K562 (cell line): ENCODE data around the gene RNF181. TPM values are rescaled to one million over a fixed set of nuclear protein-coding genes. Genes with fewer than 3 reads are reported as not detected.

Experiments
- CBX8 ChIP-seq: fragments of 200-600 bp; sonication (generic); IDR thresholded peaks from 2 replicates; pipeline ENCODE4 v1.6.1; 2012; ENCODE audit warnings: borderline replicate concordance, mixed run types, low read depth, mild to moderate bottlenecking, moderate library complexity, mixed read lengths, low read length, control low read depth, inconsistent platforms; ENCODE audit not compliant: poor library complexity, severe bottlenecking; ENCODE audit errors: extremely low read depth
- ELK1 ChIP-seq: sonication (generic); formaldehyde crosslinking; IDR thresholded peaks from 2 replicates; pipeline ENCODE4 v1.8.1; 2022; ENCODE audit warnings: missing genetic modification reagents
- FOSL1 ChIP-seq: fragments of 200-800 bp; sonication (Bioruptor generic); conservative IDR thresholded peaks from 2 replicates; pipeline ENCODE4 v1.6.1; 2016; ENCODE audit warnings: missing genetic modification characterization, missing compliant biosample characterization
- GABPB1 ChIP-seq: sonication (generic); formaldehyde crosslinking; IDR thresholded peaks from 2 replicates; pipeline ENCODE4 v1.8.0; 2022; ENCODE audit warnings: mild to moderate bottlenecking, missing genetic modification reagents
- LARP7 ChIP-seq: fragments of 450-650 bp; IDR thresholded peaks from 2 replicates; pipeline ENCODE4 v1.6.1; 2016
- NELFE ChIP-seq: IDR thresholded peaks from 2 replicates; pipeline ENCODE4 v1.6.1; 2011; ENCODE audit warnings: mild to moderate bottlenecking; ENCODE audit not compliant: insufficient read depth, insufficient read length
- NR2C2 ChIP-seq, 2 experiments: fragments of 200-800 bp in 1 of 2; sonication (Bioruptor generic) in 1 of 2; sonication (generic) in 1 of 2; formaldehyde crosslinking in 1 of 2; IDR thresholded peaks; 2 replicates each; pipeline versions ENCODE4 v1.6.1 to v1.8.0; 2016 to 2022; ENCODE audit warnings: mild to moderate bottlenecking in 1 of 2, missing compliant biosample characterization in 1 of 2, missing genetic modification characterization in 1 of 2, missing genetic modification reagents in 1 of 2
- PCBP1 ChIP-seq: fragments of 200-400 bp; formaldehyde crosslinking; IDR thresholded peaks from 2 replicates; pipeline ENCODE4 v1.6.1; 2018; ENCODE audit warnings: mild to moderate bottlenecking, low read depth, low read length; ENCODE audit not compliant: poor library complexity, severe bottlenecking
- PHF8 ChIP-seq: fragments of 200-600 bp; sonication (generic); IDR thresholded peaks from 2 replicates; pipeline ENCODE4 v1.6.1; 2012; ENCODE audit warnings: mixed run types, mild to moderate bottlenecking, inconsistent platforms, low read length, moderate library complexity, borderline replicate concordance
- PTTG1 ChIP-seq: fragments of 450-650 bp; IDR thresholded peaks from 2 replicates; pipeline ENCODE4 v1.6.1; 2016; ENCODE audit warnings: low read depth, mild to moderate bottlenecking, missing genetic modification characterization, missing compliant biosample characterization
- RAD51 ChIP-seq: fragments of 450-650 bp; IDR thresholded peaks from 2 replicates; pipeline ENCODE4 v1.7.1; 2016; ENCODE audit warnings: low read depth, mild to moderate bottlenecking, borderline replicate concordance
- REST ChIP-seq, 2 experiments: fragments of 450-650 bp; formaldehyde crosslinking in 1 of 2; IDR thresholded peaks; 2 replicates each; pipeline versions ENCODE4 v1.4.0 to v1.6.1; 2014 to 2020; ENCODE audit warnings: mild to moderate bottlenecking in 2 of 2, borderline replicate concordance in 1 of 2, low read depth in 1 of 2
- TFAM ChIP-seq: fragments of 250-450 bp; sonication (Bioruptor Pico); conservative IDR thresholded peaks from 2 replicates; pipeline ENCODE4 v1.5.0; 2021; ENCODE audit warnings: mild to moderate bottlenecking, moderate library complexity
- ZNF121 ChIP-seq: sonication (generic); formaldehyde crosslinking; conservative IDR thresholded peaks from 2 replicates; pipeline ENCODE4 v1.8.0; 2022; ENCODE audit warnings: missing genetic modification reagents
- ZNF436 ChIP-seq: fragments of 250-450, 450-650 bp; sonication (Bioruptor Pico); formaldehyde crosslinking; IDR thresholded peaks from 2 replicates; pipeline ENCODE4 v1.7.0; 2020; ENCODE audit warnings: mild to moderate bottlenecking
- ZNF589 ChIP-seq: fragments of 200-800 bp; sonication (Bioruptor generic); IDR thresholded peaks from 2 replicates; pipeline ENCODE4 v1.6.1; 2016; ENCODE audit warnings: low read depth, missing genetic modification characterization, missing compliant biosample characterization
- polyA plus RNA-seq, 8 experiments: library from polyadenylated mRNA; depleted of rRNA in 4 of 8; stranded (reverse) in 5 of 8; unstranded in 3 of 8; fragments of >200 nt; fragmentation: Nextera tagmentation in 2 of 8; fragmentation: Illumina TruSeq in 1 of 8; extraction: Ambion mirVana in 2 of 8; extraction: Trizol in 1 of 8; gene quantifications; 2 replicates each; pipeline versions ENCODE4 v1.2.1 to v1.2.3, GENCODE V29; 2011 to 2014; ENCODE audit warnings: inconsistent platforms in 1 of 8, missing spikeins in 1 of 8
- total RNA-seq, 7 experiments: library from RNA; depleted of rRNA in 6 of 7; stranded (reverse); fragments of >200 nt in 6 of 7; fragmentation: Illumina TruSeq in 2 of 7; extraction: Trizol in 2 of 7; gene quantifications; 2 replicates each; pipeline versions ENCODE4 v1.2.1 to v1.2.3, GENCODE V29; 2011 to 2021; ENCODE audit warnings: low replicate concordance in 1 of 7

Gene RNF181
- total and polyA plus RNA-seq, 9 of the 15 experiments (the other 6 are each of a cell fraction or from before 2014, with no cell fraction given), result 139 to 492 (median 253) TPM

GRCh38 chr2:85561280-85562212 is 34.0 kb upstream of the RNF181 start, which contains the start of gene GGCX (continued):
- TF ChIP-seq REST (IDR thresholded peaks at IDR 0.05; ENCODE audit: borderline replicate concordance) (no peak), REST (CRISPR knock-in tag; IDR thresholded peaks at IDR 0.05; ENCODE audit: low read depth) (no peak), ZNF121 (CRISPR knock-in tag) (no peak), GABPB1 (CRISPR knock-in tag) (peak; percentile 60), FOSL1 (tag) (no peak), ZNF589 (CRISPR knock-in tag) (0 out of 2 replicates have a peak, but pooled peaks have one; percentile 29), LARP7 (0 out of 2 replicates have a peak, but pooled peaks have one; percentile 58), TFAM (CRISPR knock-in tag) (no peak), PHF8 (peak; percentile 85; the same call in 1 of the 2 replicates), PTTG1 (tag) (no peak), ELK1 (no peak), NR2C2 (CRISPR knock-in tag; IDR thresholded peaks at IDR 0.05) (no peak), NR2C2 (tag; IDR thresholded peaks at IDR 0.05) (peak; percentile 76; the same call in 1 of the 2 replicates), PCBP1 (no peak), NELFE (no peak), RAD51 (no peak), CBX8 (no peak), ZNF436 (CRISPR knock-in tag) (no peak)
